Dedifferentiated amniotic fluid mesenchymal stem cell (primary cell): Measurements from ENCODE around the gene CDK5RAP2.

Experiments
- DNase-seq: peaks from one replicate; pipeline ENCODE4 v3.0.0-alpha.2; 2016; ENCODE audit errors: extremely low spot score

The CDK5RAP2 gene

GRCh38 chr9:120385606-120386389, 194.2 kb downstream of the CDK5RAP2 start:
- DNase-seq = no peak

GRCh38 chr9:120384925-120385272, 195.1 kb downstream of the CDK5RAP2 start:
- DNase-seq = no peak

- DNase-seq = no peak
Measured at GRCh38 chr9:120383999-120384924, 195.7 kb downstream of the CDK5RAP2 start.

- DNase-seq = no peak
Measured at GRCh38 chr9:120383611-120383998, 196.4 kb downstream of the CDK5RAP2 start.

GRCh38 chr9:120382453-120382852, 197.5 kb downstream of the CDK5RAP2 start:
- no peak for DNase-seq

- no peak for DNase-seq
Measured at GRCh38 chr9:120381839-120382238, 198.1 kb downstream of the CDK5RAP2 start.

- DNase-seq = no peak
Measured at GRCh38 chr9:120379611-120380010, 200.4 kb downstream of the CDK5RAP2 start.

GRCh38 chr9:120378680-120379079, 201.3 kb downstream of the CDK5RAP2 start:
- no peak for DNase-seq

GRCh38 chr9:120377268-120378159, 202.5 kb downstream of the CDK5RAP2 start:
- no peak for DNase-seq

GRCh38 chr9:120376101-120376500, 203.9 kb downstream of the CDK5RAP2 start:
- DNase-seq = no peak

GRCh38 chr9:120375316-120375715, 204.7 kb downstream of the CDK5RAP2 start:
- DNase-seq = no peak

- no peak for DNase-seq
Measured at GRCh38 chr9:120374817-120375216, 205.2 kb downstream of the CDK5RAP2 start.

- DNase-seq = no peak
Measured at GRCh38 chr9:120374239-120374638, 205.7 kb downstream of the CDK5RAP2 start.

GRCh38 chr9:120372040-120372439, 207.9 kb downstream of the CDK5RAP2 start:
- DNase-seq = no peak

GRCh38 chr9:120369608-120370220, 210.3 kb downstream of the CDK5RAP2 start:
- no peak for DNase-seq

GRCh38 chr9:120368799-120369198, 211.2 kb downstream of the CDK5RAP2 start:
- DNase-seq = no peak

GRCh38 chr9:120366644-120367019, 213.3 kb downstream of the CDK5RAP2 start:
- peak; percentile 84 for DNase-seq

- DNase-seq = no peak
Measured at GRCh38 chr9:120365386-120365785, 214.6 kb downstream of the CDK5RAP2 start.

- DNase-seq = no peak
Measured at GRCh38 chr9:120363697-120364096, 216.3 kb downstream of the CDK5RAP2 start.

GRCh38 chr9:120362446-120362845, 217.5 kb downstream of the CDK5RAP2 start:
- DNase-seq = no peak

GRCh38 chr9:120361551-120361950, 218.4 kb downstream of the CDK5RAP2 start:
- no peak for DNase-seq
